ENCODE measurements around the gene PTPN23. TPM values are rescaled to one million over a fixed set of nuclear protein-coding genes. Genes with fewer than 3 reads are reported as not detected.

The PTPN23 gene
- total RNA-seq, 1 donor from 2014 or later, result 30.2 TPM

DNA sequence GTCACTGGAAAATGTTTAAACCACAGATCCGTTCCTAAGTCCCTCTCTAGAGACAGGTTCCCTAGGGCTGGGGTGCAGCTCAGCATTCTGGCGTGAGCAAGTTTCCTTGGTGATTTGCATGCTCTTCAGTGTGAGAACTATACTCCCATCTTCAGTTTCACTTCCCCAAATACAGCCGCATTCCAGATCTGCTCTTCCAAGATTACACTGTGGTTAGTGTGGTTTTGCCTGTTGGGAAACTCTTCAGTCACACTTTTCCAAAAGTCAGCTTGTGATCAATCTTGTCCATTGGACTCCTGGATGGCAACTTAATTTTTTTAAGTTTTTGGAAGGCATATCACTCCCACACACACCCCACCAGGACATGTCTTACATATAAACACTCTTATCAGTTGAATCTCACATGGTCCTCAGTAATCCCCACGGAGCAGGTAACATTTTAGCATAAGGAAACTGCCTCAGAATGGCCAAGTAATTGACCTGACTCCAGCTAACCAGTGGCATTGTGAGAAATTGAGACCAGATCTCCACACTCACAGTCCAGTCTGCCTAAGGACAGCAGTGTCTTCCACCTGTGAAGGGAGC is 33.5 kb upstream of the PTPN23 start:
- intact Hi-C loops (cut with DNase I), result no loop called here
- no peaks in the 10 kb centered on the region for H3K27me3 ChIP-seq
- no peak for DNase-seq (ENCODE audit: extremely low spot score in 2 of 2)
- TF ChIP-seq, protein P1, sequence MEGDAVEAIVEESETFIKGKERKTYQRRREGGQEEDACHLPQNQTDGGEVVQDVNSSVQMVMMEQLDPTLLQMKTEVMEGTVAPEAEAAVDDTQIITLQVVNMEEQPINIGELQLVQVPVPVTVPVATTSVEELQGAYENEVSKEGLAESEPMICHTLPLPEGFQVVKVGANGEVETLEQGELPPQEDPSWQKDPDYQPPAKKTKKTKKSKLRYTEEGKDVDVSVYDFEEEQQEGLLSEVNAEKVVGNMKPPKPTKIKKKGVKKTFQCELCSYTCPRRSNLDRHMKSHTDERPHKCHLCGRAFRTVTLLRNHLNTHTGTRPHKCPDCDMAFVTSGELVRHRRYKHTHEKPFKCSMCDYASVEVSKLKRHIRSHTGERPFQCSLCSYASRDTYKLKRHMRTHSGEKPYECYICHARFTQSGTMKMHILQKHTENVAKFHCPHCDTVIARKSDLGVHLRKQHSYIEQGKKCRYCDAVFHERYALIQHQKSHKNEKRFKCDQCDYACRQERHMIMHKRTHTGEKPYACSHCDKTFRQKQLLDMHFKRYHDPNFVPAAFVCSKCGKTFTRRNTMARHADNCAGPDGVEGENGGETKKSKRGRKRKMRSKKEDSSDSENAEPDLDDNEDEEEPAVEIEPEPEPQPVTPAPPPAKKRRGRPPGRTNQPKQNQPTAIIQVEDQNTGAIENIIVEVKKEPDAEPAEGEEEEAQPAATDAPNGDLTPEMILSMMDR (IDR thresholded peaks at IDR 0.05), result no peak
- TF ChIP-seq POLR2A (IDR thresholded peaks at IDR 0.05), result no peak
- TF ChIP-seq POLR2AphosphoS5 (IDR thresholded peaks at IDR 0.05; ENCODE audit: insufficient read depth in 1 of 2, low read depth in 1 of 2), result no peak
- H3K27ac ChIP-seq, result no peak overlapping the region
- no peaks in the 10 kb centered on the region for H3K9me3 ChIP-seq
- H3K4me3 ChIP-seq, result no peak overlapping the region
- no peaks in the 10 kb centered on the region for H3K4me1 ChIP-seq
- peaks cover 0 to 26% of the 10 kb centered on the region in 2 donors for H3K36me3 ChIP-seq

DNA sequence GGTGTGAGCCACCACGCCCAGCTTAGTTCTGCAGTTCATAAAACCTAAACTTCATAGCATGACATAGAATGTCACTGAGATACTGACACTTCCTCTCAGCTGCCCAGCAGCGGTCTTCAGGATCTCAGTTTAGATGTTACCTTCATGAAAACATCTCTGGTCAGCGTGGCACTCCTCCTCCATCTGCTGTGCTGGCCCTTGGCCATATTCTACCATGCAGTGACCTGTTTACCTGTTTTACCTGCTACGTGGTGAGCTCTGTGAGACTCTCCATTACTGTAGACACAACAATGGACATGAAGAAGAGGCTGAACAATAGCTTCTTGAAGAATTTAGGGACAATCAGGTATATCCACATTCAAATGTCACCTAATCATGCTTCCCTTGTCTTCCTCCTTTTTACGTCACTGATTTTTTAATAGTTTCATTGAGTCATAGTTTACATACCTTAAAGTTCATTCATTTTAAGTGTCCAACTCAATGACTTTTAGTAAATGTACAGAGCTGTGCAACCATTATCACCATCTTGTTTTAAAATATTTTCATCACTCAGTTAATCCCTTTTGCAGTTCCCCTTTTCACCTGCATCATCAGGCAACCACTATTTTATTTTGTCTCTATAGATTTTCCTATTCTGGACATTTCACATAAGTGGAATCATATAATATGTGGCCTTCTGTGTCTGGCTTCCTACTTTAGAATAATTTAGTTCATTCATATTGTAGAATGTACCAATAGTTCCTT is 32.2 kb upstream of the PTPN23 start:
- intact Hi-C loops (cut with DNase I), result no loop called here
- Histone ChIP-seq H3K27me3 (no peaks in the 10 kb centered on the region), H3K36me3 (peaks cover 0 to 14% of the 10 kb centered on the region in 2 donors), H3K9me3 (no peaks in the 10 kb centered on the region), H3K4me3 (no peak overlapping the region), H3K4me1 (no peaks in the 10 kb centered on the region), H3K27ac (no peak overlapping the region)
- no peak for DNase-seq (ENCODE audit: extremely low spot score in 2 of 2)
- TF ChIP-seq, protein P1 (IDR thresholded peaks at IDR 0.05), result no peak
- TF ChIP-seq POLR2A (IDR thresholded peaks at IDR 0.05), result no peak
- no peak for TF ChIP-seq POLR2AphosphoS5 (IDR thresholded peaks at IDR 0.05; ENCODE audit: insufficient read depth in 1 of 2, low read depth in 1 of 2)

DNA sequence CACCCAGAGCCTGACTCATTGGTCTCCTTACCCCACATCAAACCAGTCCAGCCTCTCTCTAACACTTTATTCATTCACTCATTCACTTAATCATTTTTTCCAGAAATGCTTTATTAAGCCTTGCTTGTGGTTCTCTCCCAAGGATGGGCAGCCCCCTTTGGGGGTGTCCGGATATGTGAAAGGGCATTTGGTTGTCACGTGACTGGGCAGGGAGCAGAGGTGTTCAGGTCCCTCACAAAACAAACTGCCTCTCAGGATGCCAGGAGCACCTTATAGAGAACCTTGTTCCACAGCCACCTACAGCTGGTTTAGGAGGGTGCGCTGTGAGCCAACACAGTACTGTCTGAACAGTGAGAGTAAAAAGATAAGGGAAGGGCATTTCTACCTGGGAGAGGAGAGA is 25.8 kb upstream of the PTPN23 start:
- no peaks in the 10 kb centered on the region for H3K36me3 ChIP-seq
- no peak for DNase-seq (ENCODE audit: extremely low spot score in 2 of 2)
- no peak overlapping the region for H3K27ac ChIP-seq
- no peak overlapping the region for H3K4me3 ChIP-seq
- intact Hi-C loops (cut with DNase I), result no loop called here
- TF ChIP-seq, protein P1 (IDR thresholded peaks at IDR 0.05), result no peak
- TF ChIP-seq POLR2A (IDR thresholded peaks at IDR 0.05), result no peak
- no peak for TF ChIP-seq POLR2AphosphoS5 (IDR thresholded peaks at IDR 0.05; ENCODE audit: insufficient read depth in 1 of 2, low read depth in 1 of 2)
- no peaks in the 10 kb centered on the region for H3K4me1 ChIP-seq
- H3K9me3 ChIP-seq, result peaks cover 16% of the 10 kb centered on the region
- H3K27me3 ChIP-seq, result no peaks in the 10 kb centered on the region

DNA sequence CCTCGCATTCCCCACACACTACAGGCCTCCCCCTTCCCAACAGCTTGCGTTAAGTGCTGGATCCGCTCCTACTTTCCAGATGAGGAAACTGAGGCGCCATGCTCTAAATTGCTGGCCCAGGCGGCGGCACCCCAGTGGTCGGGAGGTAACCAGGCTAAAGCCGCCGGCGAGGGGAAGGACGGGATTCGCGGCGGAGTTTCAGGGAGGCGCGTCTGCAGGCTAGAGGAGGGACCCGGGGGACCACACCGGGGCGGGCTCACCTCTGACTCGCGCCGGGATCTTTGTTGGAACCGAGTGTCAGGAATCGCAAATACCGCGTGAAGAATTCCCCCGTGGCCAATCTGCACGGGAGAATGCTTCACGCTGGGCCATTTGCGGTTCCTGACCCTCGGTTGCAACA is 24.6 kb upstream of the PTPN23 start:
- no peak for DNase-seq (ENCODE audit: extremely low spot score in 2 of 2)
- intact Hi-C loops (cut with DNase I), result no loop called here

More for the DNA sequence above, 24.6 kb upstream of the PTPN23 start:
- Histone ChIP-seq H3K27ac (no peak overlapping the region), H3K4me3 (no peak overlapping the region), H3K27me3 (no peaks in the 10 kb centered on the region), H3K9me3 (peaks cover 20% of the 10 kb centered on the region), H3K36me3 (no peaks in the 10 kb centered on the region), H3K4me1 (no peaks in the 10 kb centered on the region)
- no peak for TF ChIP-seq POLR2AphosphoS5 (IDR thresholded peaks at IDR 0.05; ENCODE audit: insufficient read depth in 1 of 2, low read depth in 1 of 2)
- TF ChIP-seq POLR2A (IDR thresholded peaks at IDR 0.05), result no peak
- TF ChIP-seq, protein P1 (IDR thresholded peaks at IDR 0.05), result no peak

Data from vagina (tissue), 2 donors.